Hepatocyte (in vitro differentiated cells): Measurements from ENCODE around the gene RPGRIP1L.

Experiments used
- EZH2 ChIP-seq: fragments of 200-600 bp; sonication (generic); IDR thresholded peaks from 2 replicates; pipeline ENCODE4 v1.6.1; 2016; ENCODE audit warnings: antibody characterized with exemption, mild to moderate bottlenecking, borderline replicate concordance
- EZH2phosphoT487 ChIP-seq: fragments of 200-600 bp; sonication (generic); IDR thresholded peaks from one replicate; pipeline ENCODE4 v1.6.1; 2018; ENCODE audit warnings: antibody characterized with exemption, mild to moderate bottlenecking, low read depth, moderate library complexity; ENCODE audit not compliant: unreplicated experiment, severe bottlenecking
- TF ChIP-seq, protein P1 (sequence below): fragments of 200-600 bp; sonication (generic); IDR thresholded peaks from 2 replicates; pipeline ENCODE4 v1.5.1; 2016; ENCODE audit warnings: antibody characterized with exemption, mild to moderate bottlenecking; ENCODE audit not compliant: poor library complexity

DNA sequence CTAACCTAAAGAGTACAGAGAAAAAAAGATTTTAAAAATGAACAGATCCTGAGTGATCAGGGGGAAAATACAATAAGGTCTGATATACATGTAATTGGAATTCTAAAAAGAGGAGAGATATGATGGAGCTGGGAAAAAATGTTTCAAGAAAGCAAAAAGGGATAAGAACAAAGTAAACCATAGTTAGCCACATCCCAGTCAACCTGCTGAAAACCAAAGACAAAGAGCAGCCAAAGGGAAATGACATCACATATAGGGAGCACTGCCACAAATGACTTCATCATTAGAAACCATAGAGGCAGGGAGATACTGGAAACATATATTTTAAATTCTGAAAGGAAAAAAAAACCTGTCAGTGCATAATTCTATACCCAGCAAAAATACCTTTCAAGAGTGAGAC is 131.9 kb downstream of the RPGRIP1L start:
- TF ChIP-seq, protein P1, sequence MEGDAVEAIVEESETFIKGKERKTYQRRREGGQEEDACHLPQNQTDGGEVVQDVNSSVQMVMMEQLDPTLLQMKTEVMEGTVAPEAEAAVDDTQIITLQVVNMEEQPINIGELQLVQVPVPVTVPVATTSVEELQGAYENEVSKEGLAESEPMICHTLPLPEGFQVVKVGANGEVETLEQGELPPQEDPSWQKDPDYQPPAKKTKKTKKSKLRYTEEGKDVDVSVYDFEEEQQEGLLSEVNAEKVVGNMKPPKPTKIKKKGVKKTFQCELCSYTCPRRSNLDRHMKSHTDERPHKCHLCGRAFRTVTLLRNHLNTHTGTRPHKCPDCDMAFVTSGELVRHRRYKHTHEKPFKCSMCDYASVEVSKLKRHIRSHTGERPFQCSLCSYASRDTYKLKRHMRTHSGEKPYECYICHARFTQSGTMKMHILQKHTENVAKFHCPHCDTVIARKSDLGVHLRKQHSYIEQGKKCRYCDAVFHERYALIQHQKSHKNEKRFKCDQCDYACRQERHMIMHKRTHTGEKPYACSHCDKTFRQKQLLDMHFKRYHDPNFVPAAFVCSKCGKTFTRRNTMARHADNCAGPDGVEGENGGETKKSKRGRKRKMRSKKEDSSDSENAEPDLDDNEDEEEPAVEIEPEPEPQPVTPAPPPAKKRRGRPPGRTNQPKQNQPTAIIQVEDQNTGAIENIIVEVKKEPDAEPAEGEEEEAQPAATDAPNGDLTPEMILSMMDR, result no peak
- TF ChIP-seq EZH2 (no peak), EZH2phosphoT487 (no peak)
